NCI-H2196 (cell line): ENCODE results near the gene LGALS9.
A peak's percentile ranks its signal among the peaks of the same experiment; 100 is the strongest.

Source experiments
- DNase-seq: peaks from one replicate; lab custom pipeline; 2025; ENCODE audit not compliant: unreplicated experiment; lab: John Stamatoyannopoulos, UW

Gene LGALS9

GRCh38 chr17:27602721-27603420 lies 28.1 kb upstream of the LGALS9 start:
- peak; percentile 53 for DNase-seq

- no peak for DNase-seq
Measured at GRCh38 chr17:27603421-27603770, 27.6 kb upstream of the LGALS9 start.

- no peak for DNase-seq
Measured at GRCh38 chr17:27603880-27604794, 26.9 kb upstream of the LGALS9 start.

- no peak for DNase-seq
Measured at GRCh38 chr17:27605409-27605808, 25.6 kb upstream of the LGALS9 start.

- no peak for DNase-seq
Measured at GRCh38 chr17:27607521-27608091, 23.4 kb upstream of the LGALS9 start.

- DNase-seq = no peak
Measured at GRCh38 chr17:27608328-27609230, 22.4 kb upstream of the LGALS9 start.

- DNase-seq = peak; percentile 11
Measured at GRCh38 chr17:27609611-27610303, 21.2 kb upstream of the LGALS9 start.

GRCh38 chr17:27610304-27610677 lies 20.7 kb upstream of the LGALS9 start:
- DNase-seq = no peak

- no peak for DNase-seq
Measured at GRCh38 chr17:27612160-27612770, 18.7 kb upstream of the LGALS9 start.

- no peak for DNase-seq
Measured at GRCh38 chr17:27613433-27613832, 17.6 kb upstream of the LGALS9 start.

- DNase-seq = no peak
Measured at GRCh38 chr17:27615121-27615520, 15.9 kb upstream of the LGALS9 start.

- DNase-seq = no peak
Measured at GRCh38 chr17:27616414-27616813, 14.6 kb upstream of the LGALS9 start.

GRCh38 chr17:27618417-27618816 lies 12.6 kb upstream of the LGALS9 start:
- DNase-seq = no peak

- no peak for DNase-seq
Measured at GRCh38 chr17:27620721-27621120, 10.3 kb upstream of the LGALS9 start.

- no peak for DNase-seq
Measured at GRCh38 chr17:27621536-27621935, 9.5 kb upstream of the LGALS9 start.

- DNase-seq = no peak
Measured at GRCh38 chr17:27621942-27622559, 8.9 kb upstream of the LGALS9 start.

- no peak for DNase-seq
Measured at GRCh38 chr17:27622986-27623385, 8.0 kb upstream of the LGALS9 start.

- DNase-seq = no peak
Measured at GRCh38 chr17:27623614-27624013, 7.4 kb upstream of the LGALS9 start.

GRCh38 chr17:27624539-27624938 lies 6.4 kb upstream of the LGALS9 start:
- no peak for DNase-seq

GRCh38 chr17:27625856-27626255 lies 5.1 kb upstream of the LGALS9 start:
- DNase-seq = no peak
